ENCODE measurements around the gene TNPO1. TPM values are rescaled to one million over a fixed set of nuclear protein-coding genes. Genes with fewer than 3 reads are reported as not detected.

Gene TNPO1
- total and polyA plus RNA-seq, 12 donors = 4.7 to 228 (median 82.5) TPM

Small RNAs within 50 kb of the gene (microRNA-seq; reads per million reads assigned to microRNA genes)
- gene MIR4804 = 0 to 0.85 (median 0) reads per million in 3 donors

Small RNAs within 50 kb of the gene (small RNA-seq; reads per million reads assigned to genes)
- 0 reads per million in 2 donors for gene MIR4804
- gene RF00019 = 0 reads per million in 2 donors

Other genes with a start within 250 kb of the TNPO1 start
- 10 to 100 TPM; 12.2 to 32.7 (median 23.7) TPM for gene FCHO2, start 139.4 kb downstream of the TNPO1 start, total RNA-seq
- 10 to 100 TPM in 1 of 3 donors, 1 to 10 TPM in 2; 5.1 to 10.7 (median 9.5) TPM for gene FCHO2, start 139.4 kb downstream of the TNPO1 start, polyA plus RNA-seq

Measured in adrenal gland (tissue), 12 donors.